ENCODE results near the gene INAFM2. TPM values are rescaled to one million over a fixed set of nuclear protein-coding genes. Genes with fewer than 3 reads are reported as not detected.
A peak's percentile ranks its signal among the peaks of the same experiment; 100 is the strongest.

The INAFM2 gene
- total and polyA plus RNA-seq, 2 donors (not counting 3 experiments of a cell fraction or from before 2014, with no cell fraction given) = 10.4 to 24.1 TPM

DNA sequence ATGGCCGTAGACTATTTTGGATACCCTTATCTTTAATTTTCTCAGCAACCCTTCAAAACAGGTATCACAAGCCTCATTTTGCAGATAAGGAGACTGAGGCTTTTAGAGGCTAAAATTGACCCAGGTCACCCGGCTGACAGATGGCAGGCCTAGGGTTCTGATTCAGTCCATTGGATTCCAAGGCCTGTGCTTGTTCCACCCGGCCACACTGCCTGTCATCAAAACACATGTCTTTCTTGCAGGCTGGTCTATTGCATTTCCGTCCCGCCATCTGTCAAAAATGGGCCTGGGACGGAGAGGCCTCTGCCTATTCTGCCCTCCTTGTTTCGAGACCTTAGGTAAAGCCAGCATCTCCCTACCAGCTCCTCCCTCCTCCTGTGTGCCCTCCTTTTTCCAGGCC, 8.1 kb downstream of the INAFM2 start:
- no TSS peak for BruUV-seq (replicated peaks)
- Histone ChIP-seq H3K9ac (replicated peaks; ENCODE audit: extremely low read depth, insufficient read depth, low read length) (no peak overlapping the region), H3K9me3 (replicated peaks; ENCODE audit: control insufficient read depth, insufficient read depth, low read length) (no peaks in the 10 kb centered on the region), H3K4me1 (ENCODE audit: control insufficient read depth, extremely low read depth, insufficient read depth, low read length) (peaks cover 49% of the 10 kb centered on the region), H3K36me3 (ENCODE audit: control insufficient read depth in 2 of 2, extremely low read depth in 1 of 2, insufficient read depth in 2 of 2, low read length in 2 of 2) (peaks cover 0 to 8% of the 10 kb centered on the region in 2 experiments), H3K9me1 (replicated peaks; ENCODE audit: control insufficient read depth, extremely low read depth, insufficient read depth, low read length) (no peaks in the 10 kb centered on the region), H3K4me2 (ENCODE audit: insufficient read depth, low read length) (no peak overlapping the region), H3K79me2 (ENCODE audit: control insufficient read depth, insufficient read depth, low read length) (no peaks in the 10 kb centered on the region), H3K4me3 (replicated peaks in 1 of 3; ENCODE audit: insufficient read depth in 1 of 3, low read depth in 1 of 3, low read length in 3 of 3) (no peak overlapping the region), H4K20me1 (replicated peaks; ENCODE audit: control insufficient read depth, extremely low read depth, insufficient read depth, low read length) (no peaks in the 10 kb centered on the region), H3K27me3 (ENCODE audit: control insufficient read depth in 2 of 2, insufficient read depth in 2 of 2, low read length in 2 of 2) (no peaks in the 10 kb centered on the region), H3K27ac (ENCODE audit: insufficient read depth, low read depth, low read length) (no peak overlapping the region), H2AFZ (ENCODE audit: low read depth, low read length) (no peak overlapping the region)
- DNase-seq (ENCODE audit: low read depth, low spot score) (no peak), FAIRE-seq (peak; percentile 4)
- ChIA-PET CTCF (interaction anchor here (1.0 to 2.2 kb wide), 4 partner anchors 9 to 57 kb away, joined by 3 to 11 read pairs (median 6); no protein-coding TSS in a partner anchor), POLR2A (no interaction called here)
- TF ChIP-seq POLR2A (IDR thresholded peaks at IDR 0.05; ENCODE audit: low read depth, low read length) (peak; percentile 3), GATA2 (IDR thresholded peaks at IDR 0.05; ENCODE audit: insufficient read depth, insufficient read length, low read depth, low read length) (no peak)
- intact Hi-C loops (cut with micrococcal nuclease) = no loop called here
- dilution Hi-C loops (cut with MboI; ENCODE audit: extremely low pct_ligation_motif_present, low sequenced_read_pairs) = no loop called here

DNA sequence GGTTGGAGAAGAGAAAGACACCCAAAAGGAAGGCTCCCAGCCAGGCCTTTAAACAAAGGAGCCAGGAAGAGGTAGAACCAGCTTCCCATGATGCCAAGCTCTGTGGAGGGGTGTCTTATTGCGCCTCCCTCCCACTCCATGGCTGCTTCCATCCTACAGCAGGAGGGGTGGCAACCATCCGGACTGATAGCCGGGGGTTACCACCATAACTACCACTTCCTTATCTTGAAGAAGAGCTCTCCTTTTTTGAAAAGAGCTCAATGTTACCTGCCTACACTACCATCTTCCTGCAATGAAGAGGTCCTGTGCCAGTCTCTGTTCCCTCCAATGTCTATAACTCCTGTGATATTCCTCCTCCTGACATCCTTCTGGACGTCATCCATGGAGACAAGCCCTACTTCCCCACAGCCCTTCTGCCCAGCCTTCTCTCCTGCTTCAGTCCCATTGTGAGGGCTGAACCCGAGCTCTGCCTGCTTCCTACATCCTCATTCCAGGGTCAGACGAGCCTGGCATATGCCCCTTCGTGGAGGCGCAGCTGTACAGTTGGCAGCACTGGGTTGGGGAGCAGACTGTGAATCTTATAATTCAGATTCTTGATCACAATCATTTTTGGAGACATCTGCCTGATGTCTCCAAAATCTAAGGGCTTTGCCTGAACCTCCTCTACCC, 8.8 kb downstream of the INAFM2 start:
- peaks cover 0 to 8% of the 10 kb centered on the region in 2 experiments for H3K36me3 ChIP-seq (ENCODE audit: control insufficient read depth in 2 of 2, extremely low read depth in 1 of 2, insufficient read depth in 2 of 2, low read length in 2 of 2)
- DNase-seq (ENCODE audit: low read depth, low spot score) (no peak), FAIRE-seq (no peak)
- H3K4me2 ChIP-seq (ENCODE audit: insufficient read depth, low read length) = no peak overlapping the region
- CTCF ChIA-PET = interaction anchor here (1.0 to 2.2 kb wide), 5 partner anchors 8 to 57 kb away, joined by 3 to 11 read pairs (median 4); no protein-coding TSS in a partner anchor
- no peaks in the 10 kb centered on the region for H3K9me1 ChIP-seq (replicated peaks; ENCODE audit: control insufficient read depth, extremely low read depth, insufficient read depth, low read length)
- H3K9ac ChIP-seq (replicated peaks; ENCODE audit: extremely low read depth, insufficient read depth, low read length) = no peak overlapping the region
- no peaks in the 10 kb centered on the region for H3K79me2 ChIP-seq (ENCODE audit: control insufficient read depth, insufficient read depth, low read length)
- H3K27me3 ChIP-seq (ENCODE audit: control insufficient read depth in 2 of 2, insufficient read depth in 2 of 2, low read length in 2 of 2) = no peaks in the 10 kb centered on the region
- peaks cover 43% of the 10 kb centered on the region for H3K4me1 ChIP-seq (ENCODE audit: control insufficient read depth, extremely low read depth, insufficient read depth, low read length)
- POLR2A ChIA-PET = no interaction called here
- BruUV-seq (replicated peaks) = no TSS peak
- no peak overlapping the region for H3K27ac ChIP-seq (ENCODE audit: insufficient read depth, low read depth, low read length)
- no peak overlapping the region for H3K4me3 ChIP-seq (replicated peaks in 1 of 3; ENCODE audit: insufficient read depth in 1 of 3, low read depth in 1 of 3, low read length in 3 of 3)
- intact Hi-C loops (cut with micrococcal nuclease) (no loop called here), dilution Hi-C loops (cut with MboI; ENCODE audit: extremely low pct_ligation_motif_present, low sequenced_read_pairs) (no loop called here)
- no peak overlapping the region for H2AFZ ChIP-seq (ENCODE audit: low read depth, low read length)
- TF ChIP-seq, protein P1, sequence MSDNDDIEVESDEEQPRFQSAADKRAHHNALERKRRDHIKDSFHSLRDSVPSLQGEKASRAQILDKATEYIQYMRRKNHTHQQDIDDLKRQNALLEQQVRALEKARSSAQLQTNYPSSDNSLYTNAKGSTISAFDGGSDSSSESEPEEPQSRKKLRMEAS (IDR thresholded peaks at IDR 0.05; ENCODE audit: insufficient read depth, insufficient read length) = no peak
- TF ChIP-seq GATA2 (IDR thresholded peaks at IDR 0.05; ENCODE audit: insufficient read depth, insufficient read length, low read depth, low read length) (no peak), EZH2 (IDR thresholded peaks at IDR 0.05; ENCODE audit: borderline replicate concordance, low read depth, low read length, severe bottlenecking) (no peak), JUN (IDR thresholded peaks at IDR 0.05; ENCODE audit: borderline replicate concordance, insufficient read depth, insufficient read length, low read depth) (no peak), POLR2AphosphoS5 (IDR thresholded peaks at IDR 0.05; ENCODE audit: insufficient read depth, low read depth, low read length) (no peak)
- TF ChIP-seq, protein P2, sequence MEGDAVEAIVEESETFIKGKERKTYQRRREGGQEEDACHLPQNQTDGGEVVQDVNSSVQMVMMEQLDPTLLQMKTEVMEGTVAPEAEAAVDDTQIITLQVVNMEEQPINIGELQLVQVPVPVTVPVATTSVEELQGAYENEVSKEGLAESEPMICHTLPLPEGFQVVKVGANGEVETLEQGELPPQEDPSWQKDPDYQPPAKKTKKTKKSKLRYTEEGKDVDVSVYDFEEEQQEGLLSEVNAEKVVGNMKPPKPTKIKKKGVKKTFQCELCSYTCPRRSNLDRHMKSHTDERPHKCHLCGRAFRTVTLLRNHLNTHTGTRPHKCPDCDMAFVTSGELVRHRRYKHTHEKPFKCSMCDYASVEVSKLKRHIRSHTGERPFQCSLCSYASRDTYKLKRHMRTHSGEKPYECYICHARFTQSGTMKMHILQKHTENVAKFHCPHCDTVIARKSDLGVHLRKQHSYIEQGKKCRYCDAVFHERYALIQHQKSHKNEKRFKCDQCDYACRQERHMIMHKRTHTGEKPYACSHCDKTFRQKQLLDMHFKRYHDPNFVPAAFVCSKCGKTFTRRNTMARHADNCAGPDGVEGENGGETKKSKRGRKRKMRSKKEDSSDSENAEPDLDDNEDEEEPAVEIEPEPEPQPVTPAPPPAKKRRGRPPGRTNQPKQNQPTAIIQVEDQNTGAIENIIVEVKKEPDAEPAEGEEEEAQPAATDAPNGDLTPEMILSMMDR (IDR thresholded peaks at IDR 0.05; ENCODE audit: extremely low read depth in 1 of 2, insufficient read depth in 1 of 2, low read depth in 1 of 2, low read length in 2 of 2) = no peak
- no peaks in the 10 kb centered on the region for H3K9me3 ChIP-seq (replicated peaks; ENCODE audit: control insufficient read depth, insufficient read depth, low read length)
- no peaks in the 10 kb centered on the region for H4K20me1 ChIP-seq (replicated peaks; ENCODE audit: control insufficient read depth, extremely low read depth, insufficient read depth, low read length)
